H9 (cell line): ENCODE measurements around the gene ANKZF1. TPM values are rescaled to one million over a fixed set of nuclear protein-coding genes. Genes with fewer than 3 reads are reported as not detected.

Source experiments
- DNase-seq: peaks from one replicate; pipeline ENCODE4 v3.0.0-alpha.2; 2017
- H2AFZ ChIP-seq: one replicate; pipeline ENCODE4 v1.6.1; 2013; ENCODE audit warnings: mild to moderate bottlenecking, low read length, control low read depth, moderate library complexity
- H2AK5ac ChIP-seq: 2 replicates; pipeline ENCODE4 v1.6.1; 2013; ENCODE audit warnings: low read length, control low read depth, mixed read lengths; ENCODE audit not compliant: insufficient read length
- H2BK120ac ChIP-seq: one replicate; pipeline ENCODE4 v1.6.1; 2013; ENCODE audit warnings: low read depth, mild to moderate bottlenecking, low read length, control low read depth, inconsistent platforms; ENCODE audit not compliant: poor library complexity, severe bottlenecking
- H2BK12ac ChIP-seq: 2 replicates; pipeline ENCODE4 v1.6.1; 2013; ENCODE audit warnings: low read length, control low read depth, mixed read lengths, low read depth; ENCODE audit not compliant: insufficient read length
- H2BK15ac ChIP-seq: 2 replicates; pipeline ENCODE4 v1.6.1; 2013; ENCODE audit warnings: low read depth, low read length, control low read depth
- H2BK20ac ChIP-seq: one replicate; pipeline ENCODE4 v1.6.1; 2013; ENCODE audit warnings: low read depth, mild to moderate bottlenecking, low read length, control low read depth, inconsistent platforms; ENCODE audit not compliant: poor library complexity, severe bottlenecking
- H2BK5ac ChIP-seq: 2 replicates; pipeline ENCODE4 v1.6.1; 2013; ENCODE audit warnings: low read length, control low read depth, mixed read lengths; ENCODE audit not compliant: insufficient read length
- H3K14ac ChIP-seq: 2 replicates; pipeline ENCODE4 v1.6.1; 2013; ENCODE audit warnings: low read length, control low read depth; ENCODE audit not compliant: insufficient read depth
- H3K18ac ChIP-seq: 2 replicates; pipeline ENCODE4 v1.6.1; 2013; ENCODE audit warnings: low read depth, mild to moderate bottlenecking, mixed read lengths, low read length, control low read depth; ENCODE audit not compliant: insufficient read length
- H3K23ac ChIP-seq: 2 replicates; pipeline ENCODE4 v1.6.1; 2013; ENCODE audit warnings: low read length, control low read depth, mixed read lengths, low read depth; ENCODE audit not compliant: insufficient read length
- H3K23me2 ChIP-seq: 2 replicates; pipeline ENCODE4 v1.6.1; 2013; ENCODE audit warnings: low read depth, mild to moderate bottlenecking, mixed read lengths, low read length, control low read depth; ENCODE audit not compliant: insufficient read length, poor library complexity, severe bottlenecking
- H3K27ac ChIP-seq: 2 replicates; pipeline ENCODE4 v1.5.1; 2013; ENCODE audit warnings: low read length, control low read depth, mixed read lengths, low read depth; ENCODE audit not compliant: insufficient read length
- H3K27me3 ChIP-seq: 2 replicates; pipeline ENCODE4 v1.6.1; 2013; ENCODE audit warnings: low read length, control low read depth, inconsistent platforms; ENCODE audit not compliant: insufficient read depth
- H3K4ac ChIP-seq: 2 replicates; pipeline ENCODE4 v1.6.1; 2013; ENCODE audit warnings: low read depth, mild to moderate bottlenecking, control low read depth, inconsistent platforms, low read length, moderate library complexity
- H3K4me1 ChIP-seq: 2 replicates; pipeline ENCODE4 v1.6.1; 2013; ENCODE audit warnings: low read length, control low read depth, inconsistent platforms; ENCODE audit not compliant: insufficient read depth
- H3K4me2 ChIP-seq: 2 replicates; pipeline ENCODE4 v1.6.1; 2013; ENCODE audit warnings: low read length, control low read depth, mixed read lengths; ENCODE audit not compliant: insufficient read length, insufficient read depth
- H3K56ac ChIP-seq: 2 replicates; pipeline ENCODE4 v1.6.1; 2013; ENCODE audit warnings: low read depth, mild to moderate bottlenecking, mixed read lengths, low read length, control low read depth; ENCODE audit not compliant: insufficient read length
- H3K79me1 ChIP-seq: 2 replicates; pipeline ENCODE4 v1.6.1; 2013; ENCODE audit warnings: low read depth, mild to moderate bottlenecking, moderate library complexity, low read length, control low read depth, inconsistent platforms; ENCODE audit not compliant: insufficient read depth, poor library complexity, severe bottlenecking
- H3K79me2 ChIP-seq: 2 replicates; pipeline ENCODE4 v1.6.1; 2013; ENCODE audit warnings: low read length, control low read depth, inconsistent platforms; ENCODE audit not compliant: insufficient read depth
- H3K9ac ChIP-seq: 2 replicates; pipeline ENCODE4 v1.6.1; 2013; ENCODE audit warnings: low read length, control low read depth, mixed read lengths; ENCODE audit not compliant: insufficient read length; ENCODE audit errors: extremely low read depth
- H3K9me3 ChIP-seq: one replicate; pipeline ENCODE4 v1.6.1; 2013; ENCODE audit warnings: low read depth, low read length, inconsistent platforms; ENCODE audit not compliant: control insufficient read depth
- H3T11ph ChIP-seq: one replicate; pipeline ENCODE4 v1.6.1; 2013; ENCODE audit warnings: mild to moderate bottlenecking, low read length, control low read depth, inconsistent platforms
- H4K20me1 ChIP-seq: one replicate; pipeline ENCODE4 v1.6.1; 2013; ENCODE audit not compliant: control insufficient read depth, insufficient read length, insufficient read depth
- H4K5ac ChIP-seq: 2 replicates; pipeline ENCODE4 v1.6.1; 2013; ENCODE audit warnings: low read depth, mild to moderate bottlenecking, mixed read lengths, low read length, control low read depth; ENCODE audit not compliant: insufficient read length
- H4K8ac ChIP-seq: replicated peaks from 2 replicates; pipeline ENCODE4 v1.6.1; 2013; ENCODE audit warnings: low read length, control low read depth, mixed read lengths, low read depth; ENCODE audit not compliant: insufficient read length
- H4K91ac ChIP-seq: 2 replicates; pipeline ENCODE4 v1.6.1; 2013; ENCODE audit warnings: low read depth, mild to moderate bottlenecking, moderate library complexity, mixed read lengths, low read length, control low read depth; ENCODE audit not compliant: insufficient read length
- H3K27ac Mint-ChIP-seq, 3 experiments: 2 replicates in 2 of 3; 3 replicates in 1 of 3; pipeline ENCODE4 v1.8.0; 2020 to 2021; ENCODE audit warnings: mixed read lengths in 3 of 3, mild to moderate bottlenecking in 1 of 3, moderate library complexity in 1 of 3
- H3K27me3 Mint-ChIP-seq: 2 replicates; pipeline ENCODE4 v1.8.0; 2021; ENCODE audit warnings: low read depth, mild to moderate bottlenecking, moderate library complexity, mixed read lengths
- H3K36me3 Mint-ChIP-seq, 3 experiments: 2 replicates in 2 of 3; 3 replicates in 1 of 3; pipeline ENCODE4 v1.8.0; 2020 to 2021; ENCODE audit warnings: low read depth in 3 of 3, mixed read lengths in 3 of 3; ENCODE audit not compliant: insufficient read depth in 1 of 3
- H3K4me1 Mint-ChIP-seq, 2 experiments: 2 replicates each; pipeline ENCODE4 v1.8.0; 2020; ENCODE audit warnings: mixed read lengths in 2 of 2
- H3K4me3 Mint-ChIP-seq, 2 experiments: 2 replicates in 1 of 2; 3 replicates in 1 of 2; pipeline ENCODE4 v1.8.0; 2020 to 2021; ENCODE audit warnings: mild to moderate bottlenecking in 2 of 2, mixed read lengths in 2 of 2, moderate library complexity in 1 of 2
- H3K9me3 Mint-ChIP-seq, 2 experiments: 2 replicates in 1 of 2; 3 replicates in 1 of 2; pipeline ENCODE4 v1.8.0; 2020; ENCODE audit warnings: mild to moderate bottlenecking in 2 of 2, mixed read lengths in 2 of 2, moderate library complexity in 1 of 2
- WGBS: extraction: QIAGEN DNeasy Blood & Tissue Kit; methylation state at CpG from one replicate; pipeline ENCODE4 v1.1.7; 2013; ENCODE audit warnings: missing lambda C conversion rate, low lambda C conversion rate, mixed read lengths; ENCODE audit not compliant: insufficient read length; ENCODE audit errors: extremely low coverage; 5-methylcytosine and 5-hydroxymethylcytosine counted together
- total RNA-seq: library from RNA; stranded (reverse); gene quantifications from 2 replicates; pipeline ENCODE4 v1.2.1, GENCODE V29; 2021
- TF ChIP-seq, protein P1 (sequence below): fragments of 200-600 bp; sonication (generic); conservative IDR thresholded peaks from 3 replicates; pipeline ENCODE4 v1.8.0; 2021; ENCODE audit warnings: antibody characterized with exemption, mild to moderate bottlenecking

ANKZF1 gene
- total RNA-seq, 1 experiment from 2014 or later, result 55.4 TPM

GRCh38 chr2:219248845-219249202 is 19.2 kb downstream of the ANKZF1 start:
- no peak overlapping the region for H2BK120ac ChIP-seq
- H3K23ac ChIP-seq, result no peak overlapping the region

More at GRCh38 chr2:219248845-219249202, 19.2 kb downstream of the ANKZF1 start:
- no peaks in the 10 kb centered on the region for H3K9me3 ChIP-seq
- no CpG with 5 or more reads among the region's 2 CpGs for WGBS
- H4K91ac ChIP-seq, result no peak overlapping the region
- peaks cover 9 to 24% (median 23%) of the 10 kb centered on the region in 3 experiments; a peak in 6 of 7 replicates for H3K36me3 Mint-ChIP-seq
- H2BK15ac ChIP-seq, result no peak overlapping the region
- no peak overlapping the region for H3K18ac ChIP-seq
- H3K27ac ChIP-seq, result no peak overlapping the region
- peaks cover 14% of the 10 kb centered on the region for H3K23me2 ChIP-seq
- H3K4me2 ChIP-seq, result no peak overlapping the region
- no peak overlapping the region for H2AK5ac ChIP-seq
- H2BK5ac ChIP-seq, result no peak overlapping the region
- no peaks in the 10 kb centered on the region for H3K9me3 Mint-ChIP-seq
- no peak overlapping the region; the same call in 1 of the 2 replicates for H3K14ac ChIP-seq
- peaks cover 5% of the 10 kb centered on the region for H3K4me1 ChIP-seq
- peak overlapping the region; percentile 6 for H3K9ac ChIP-seq
- no peak overlapping the region for H3T11ph ChIP-seq
- no peak overlapping the region for H2BK20ac ChIP-seq
- H2BK12ac ChIP-seq, result no peak overlapping the region
- no peak overlapping the region for H4K8ac ChIP-seq
- no peaks in the 10 kb centered on the region for H3K27me3 ChIP-seq
- H3K4ac ChIP-seq, result no peak overlapping the region
- DNase-seq, result no peak
- no peak overlapping the region for H2AFZ ChIP-seq
- H3K4me3 Mint-ChIP-seq, result peak overlapping the region in 1 of 2 experiments; percentile 35; a peak in 2 of 5 replicates
- H3K4me1 Mint-ChIP-seq, result peaks cover 33 to 43% of the 10 kb centered on the region in 2 experiments
- H3K56ac ChIP-seq, result no peak overlapping the region
- peak overlapping the region in 2 of 3 experiments; percentile 76 to 81; a peak in 5 of 7 replicates for H3K27ac Mint-ChIP-seq
- no peaks in the 10 kb centered on the region for H3K79me2 ChIP-seq
- H3K27me3 Mint-ChIP-seq, result peaks cover 30% of the 10 kb centered on the region
- TF ChIP-seq, protein P1, sequence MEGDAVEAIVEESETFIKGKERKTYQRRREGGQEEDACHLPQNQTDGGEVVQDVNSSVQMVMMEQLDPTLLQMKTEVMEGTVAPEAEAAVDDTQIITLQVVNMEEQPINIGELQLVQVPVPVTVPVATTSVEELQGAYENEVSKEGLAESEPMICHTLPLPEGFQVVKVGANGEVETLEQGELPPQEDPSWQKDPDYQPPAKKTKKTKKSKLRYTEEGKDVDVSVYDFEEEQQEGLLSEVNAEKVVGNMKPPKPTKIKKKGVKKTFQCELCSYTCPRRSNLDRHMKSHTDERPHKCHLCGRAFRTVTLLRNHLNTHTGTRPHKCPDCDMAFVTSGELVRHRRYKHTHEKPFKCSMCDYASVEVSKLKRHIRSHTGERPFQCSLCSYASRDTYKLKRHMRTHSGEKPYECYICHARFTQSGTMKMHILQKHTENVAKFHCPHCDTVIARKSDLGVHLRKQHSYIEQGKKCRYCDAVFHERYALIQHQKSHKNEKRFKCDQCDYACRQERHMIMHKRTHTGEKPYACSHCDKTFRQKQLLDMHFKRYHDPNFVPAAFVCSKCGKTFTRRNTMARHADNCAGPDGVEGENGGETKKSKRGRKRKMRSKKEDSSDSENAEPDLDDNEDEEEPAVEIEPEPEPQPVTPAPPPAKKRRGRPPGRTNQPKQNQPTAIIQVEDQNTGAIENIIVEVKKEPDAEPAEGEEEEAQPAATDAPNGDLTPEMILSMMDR, result no peak
- no peaks in the 10 kb centered on the region for H4K20me1 ChIP-seq
- H4K5ac ChIP-seq, result no peak overlapping the region
- no peaks in the 10 kb centered on the region for H3K79me1 ChIP-seq
